ENCODE measurements around the gene GRIK4. TPM values are rescaled to one million over a fixed set of nuclear protein-coding genes. Genes with fewer than 3 reads are reported as not detected.

Gene GRIK4
- polyA plus RNA-seq, 1 donor from 2014 or later, result 3.4 TPM

DNA sequence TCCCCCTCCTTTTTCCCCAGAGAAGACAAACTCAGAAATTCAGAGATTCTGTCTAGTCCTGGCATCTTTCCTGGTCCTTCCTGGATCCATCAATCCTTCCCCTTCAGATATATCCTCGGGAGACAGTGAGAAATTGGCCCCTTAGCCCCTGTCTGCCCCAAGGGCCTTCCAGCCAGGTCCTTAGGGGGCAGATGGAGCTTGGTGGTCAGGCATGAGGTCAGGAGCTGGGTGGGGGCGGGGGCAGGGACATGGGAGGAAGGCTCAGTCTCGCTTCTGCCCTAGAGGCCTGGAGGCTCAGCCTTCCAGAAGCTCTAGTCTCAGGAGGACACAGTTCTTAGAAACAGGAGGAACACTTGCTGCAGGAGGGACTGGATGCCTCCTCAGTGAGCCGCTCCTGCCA, 304.6 kb downstream of the GRIK4 start:
- H3K9me3 ChIP-seq (ENCODE audit: low read length), result no peaks in the 10 kb centered on the region
- H3K9me2 ChIP-seq (ENCODE audit: insufficient read depth, low read length), result no peaks in the 10 kb centered on the region
- no peak overlapping the region for H2AFZ ChIP-seq (ENCODE audit: low read depth, low read length)
- H3K9ac ChIP-seq (ENCODE audit: low read length), result no peak overlapping the region
- no peak overlapping the region for H3K27ac ChIP-seq (ENCODE audit: low read length)
- no peaks in the 10 kb centered on the region for H4K20me1 ChIP-seq (ENCODE audit: insufficient read depth)
- no peaks in the 10 kb centered on the region for H3K79me2 ChIP-seq (replicated peaks; ENCODE audit: insufficient read depth, low read length)
- no peaks in the 10 kb centered on the region for H3F3A ChIP-seq (ENCODE audit: insufficient read depth, low read length, poor library complexity, severe bottlenecking)
- no peak overlapping the region for H3K4me2 ChIP-seq (ENCODE audit: low read length)
- H3K27me3 ChIP-seq (ENCODE audit: insufficient read depth, low read depth, low read length), result no peaks in the 10 kb centered on the region
- no peak overlapping the region for H3K4me3 ChIP-seq (ENCODE audit: low read length)
- no peaks in the 10 kb centered on the region for H3K36me3 ChIP-seq (ENCODE audit: insufficient read depth, low read length)
- no peak for TF ChIP-seq RAD21 (conservative IDR thresholded peaks at IDR 0.05)
- TF ChIP-seq, protein P1, sequence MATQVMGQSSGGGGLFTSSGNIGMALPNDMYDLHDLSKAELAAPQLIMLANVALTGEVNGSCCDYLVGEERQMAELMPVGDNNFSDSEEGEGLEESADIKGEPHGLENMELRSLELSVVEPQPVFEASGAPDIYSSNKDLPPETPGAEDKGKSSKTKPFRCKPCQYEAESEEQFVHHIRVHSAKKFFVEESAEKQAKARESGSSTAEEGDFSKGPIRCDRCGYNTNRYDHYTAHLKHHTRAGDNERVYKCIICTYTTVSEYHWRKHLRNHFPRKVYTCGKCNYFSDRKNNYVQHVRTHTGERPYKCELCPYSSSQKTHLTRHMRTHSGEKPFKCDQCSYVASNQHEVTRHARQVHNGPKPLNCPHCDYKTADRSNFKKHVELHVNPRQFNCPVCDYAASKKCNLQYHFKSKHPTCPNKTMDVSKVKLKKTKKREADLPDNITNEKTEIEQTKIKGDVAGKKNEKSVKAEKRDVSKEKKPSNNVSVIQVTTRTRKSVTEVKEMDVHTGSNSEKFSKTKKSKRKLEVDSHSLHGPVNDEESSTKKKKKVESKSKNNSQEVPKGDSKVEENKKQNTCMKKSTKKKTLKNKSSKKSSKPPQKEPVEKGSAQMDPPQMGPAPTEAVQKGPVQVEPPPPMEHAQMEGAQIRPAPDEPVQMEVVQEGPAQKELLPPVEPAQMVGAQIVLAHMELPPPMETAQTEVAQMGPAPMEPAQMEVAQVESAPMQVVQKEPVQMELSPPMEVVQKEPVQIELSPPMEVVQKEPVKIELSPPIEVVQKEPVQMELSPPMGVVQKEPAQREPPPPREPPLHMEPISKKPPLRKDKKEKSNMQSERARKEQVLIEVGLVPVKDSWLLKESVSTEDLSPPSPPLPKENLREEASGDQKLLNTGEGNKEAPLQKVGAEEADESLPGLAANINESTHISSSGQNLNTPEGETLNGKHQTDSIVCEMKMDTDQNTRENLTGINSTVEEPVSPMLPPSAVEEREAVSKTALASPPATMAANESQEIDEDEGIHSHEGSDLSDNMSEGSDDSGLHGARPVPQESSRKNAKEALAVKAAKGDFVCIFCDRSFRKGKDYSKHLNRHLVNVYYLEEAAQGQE (IDR thresholded peaks at IDR 0.05; ENCODE audit: borderline replicate concordance), result no peak
- TF ChIP-seq, protein P2, sequence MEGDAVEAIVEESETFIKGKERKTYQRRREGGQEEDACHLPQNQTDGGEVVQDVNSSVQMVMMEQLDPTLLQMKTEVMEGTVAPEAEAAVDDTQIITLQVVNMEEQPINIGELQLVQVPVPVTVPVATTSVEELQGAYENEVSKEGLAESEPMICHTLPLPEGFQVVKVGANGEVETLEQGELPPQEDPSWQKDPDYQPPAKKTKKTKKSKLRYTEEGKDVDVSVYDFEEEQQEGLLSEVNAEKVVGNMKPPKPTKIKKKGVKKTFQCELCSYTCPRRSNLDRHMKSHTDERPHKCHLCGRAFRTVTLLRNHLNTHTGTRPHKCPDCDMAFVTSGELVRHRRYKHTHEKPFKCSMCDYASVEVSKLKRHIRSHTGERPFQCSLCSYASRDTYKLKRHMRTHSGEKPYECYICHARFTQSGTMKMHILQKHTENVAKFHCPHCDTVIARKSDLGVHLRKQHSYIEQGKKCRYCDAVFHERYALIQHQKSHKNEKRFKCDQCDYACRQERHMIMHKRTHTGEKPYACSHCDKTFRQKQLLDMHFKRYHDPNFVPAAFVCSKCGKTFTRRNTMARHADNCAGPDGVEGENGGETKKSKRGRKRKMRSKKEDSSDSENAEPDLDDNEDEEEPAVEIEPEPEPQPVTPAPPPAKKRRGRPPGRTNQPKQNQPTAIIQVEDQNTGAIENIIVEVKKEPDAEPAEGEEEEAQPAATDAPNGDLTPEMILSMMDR (IDR thresholded peaks at IDR 0.05; ENCODE audit: poor library complexity, severe bottlenecking), result no peak
- no peak for TF ChIP-seq TAF1 (IDR thresholded peaks at IDR 0.05; ENCODE audit: low read depth)
- TF ChIP-seq POLR2AphosphoS5 (IDR thresholded peaks at IDR 0.05), result no peak
- TF ChIP-seq MXI1 (conservative IDR thresholded peaks at IDR 0.05; ENCODE audit: poor library complexity, severe bottlenecking), result no peak

DNA sequence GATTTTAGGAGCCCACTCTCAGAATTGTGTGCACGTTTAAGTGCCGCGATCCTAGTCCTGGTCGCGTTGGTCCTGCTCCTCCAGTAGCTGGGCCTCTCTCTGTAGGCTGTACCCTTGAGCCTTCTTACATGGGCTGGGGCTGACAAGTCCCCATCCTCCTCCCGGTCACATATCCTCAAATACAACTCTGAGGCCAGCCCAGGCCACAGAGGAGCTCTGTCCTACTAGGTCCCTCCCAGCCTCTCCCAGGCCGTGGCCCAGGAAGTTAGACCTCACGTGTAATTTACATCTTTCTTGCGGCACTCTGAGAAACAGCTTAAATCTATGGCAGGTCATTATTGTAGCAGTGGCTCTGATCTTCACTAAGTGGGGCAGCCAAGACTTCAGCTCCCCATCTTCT, 305.2 kb downstream of the GRIK4 start:
- H3K79me2 ChIP-seq (replicated peaks; ENCODE audit: insufficient read depth, low read length), result no peaks in the 10 kb centered on the region
- H2AFZ ChIP-seq (ENCODE audit: low read depth, low read length), result no peak overlapping the region
- no peak overlapping the region for H3K4me2 ChIP-seq (ENCODE audit: low read length)
- no peak overlapping the region for H3K27ac ChIP-seq (ENCODE audit: low read length)
- TF ChIP-seq MXI1 (conservative IDR thresholded peaks at IDR 0.05; ENCODE audit: poor library complexity, severe bottlenecking) (no peak), EZH2 (IDR thresholded peaks at IDR 0.05; ENCODE audit: borderline replicate concordance, insufficient read depth, low read length, poor library complexity, severe bottlenecking) (no peak), RAD21 (conservative IDR thresholded peaks at IDR 0.05) (no peak), POLR2AphosphoS5 (IDR thresholded peaks at IDR 0.05) (no peak), EP300 (conservative IDR thresholded peaks at IDR 0.05; ENCODE audit: poor library complexity, severe bottlenecking) (no peak)
- TF ChIP-seq, protein P2 (IDR thresholded peaks at IDR 0.05; ENCODE audit: poor library complexity, severe bottlenecking), result no peak
- TF ChIP-seq, protein P1 (IDR thresholded peaks at IDR 0.05; ENCODE audit: borderline replicate concordance), result no peak
- no peaks in the 10 kb centered on the region for H3K36me3 ChIP-seq (ENCODE audit: insufficient read depth, low read length)
- no peaks in the 10 kb centered on the region for H4K20me1 ChIP-seq (ENCODE audit: insufficient read depth)
- H3K9me2 ChIP-seq (ENCODE audit: insufficient read depth, low read length), result no peaks in the 10 kb centered on the region
- no peaks in the 10 kb centered on the region for H3K27me3 ChIP-seq (ENCODE audit: insufficient read depth, low read depth, low read length)
- no peak overlapping the region for H3K9ac ChIP-seq (ENCODE audit: low read length)
- no peaks in the 10 kb centered on the region for H3F3A ChIP-seq (ENCODE audit: insufficient read depth, low read length, poor library complexity, severe bottlenecking)
- H3K4me3 ChIP-seq (ENCODE audit: low read length), result no peak overlapping the region
- no peaks in the 10 kb centered on the region for H3K9me3 ChIP-seq (ENCODE audit: low read length)

Data from neural cell (in vitro differentiated cells).